KOPT-K1 (cell line): ENCODE measurements around the gene EXOC6.

Experiments
- H3K27ac ChIP-seq: fragments of 200-600 bp; sonication (generic); 2 replicates; pipeline ENCODE4 v1.5.1; 2016; ENCODE audit warnings: antibody characterized with exemption, mild to moderate bottlenecking, low read depth, low read length; ENCODE audit not compliant: poor library complexity, severe bottlenecking
- H3K36me3 ChIP-seq: fragments of 200-600 bp; sonication (generic); 2 replicates; pipeline ENCODE4 v1.5.1; 2017; ENCODE audit warnings: antibody characterized with exemption, mild to moderate bottlenecking, low read length, moderate library complexity; ENCODE audit not compliant: insufficient read depth
- H3K9me3 ChIP-seq: fragments of 200-600 bp; sonication (generic); 2 replicates; pipeline ENCODE4 v1.5.1; 2017; ENCODE audit warnings: antibody characterized with exemption, low read length, mild to moderate bottlenecking; ENCODE audit not compliant: insufficient read depth, poor library complexity, severe bottlenecking

Gene EXOC6

DNA sequence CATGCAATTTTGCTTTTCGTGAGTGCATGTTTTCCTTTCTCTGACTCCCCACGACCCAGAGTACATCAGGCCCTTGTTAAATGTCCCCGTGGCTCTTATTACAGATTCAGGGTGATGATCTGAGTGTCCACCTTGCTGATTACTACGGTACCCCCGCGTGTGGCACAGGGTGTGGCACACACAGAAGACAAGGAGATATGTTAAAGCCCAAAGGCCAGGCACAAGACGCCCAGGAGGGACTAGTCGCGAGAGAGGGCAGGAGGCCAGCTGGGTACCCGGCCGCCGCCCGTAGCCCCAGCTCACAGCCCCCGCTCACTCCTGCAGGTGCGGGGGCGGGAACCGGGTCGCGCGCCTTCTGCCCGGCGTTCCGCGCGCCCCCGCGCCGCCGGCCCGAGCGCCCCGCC lies 281 bp upstream of the EXOC6 start:
- H3K27ac ChIP-seq, result peak overlapping the region; percentile 85
- H3K9me3 ChIP-seq, result peaks cover 5% of the 10 kb centered on the region
- no peaks in the 10 kb centered on the region for H3K36me3 ChIP-seq

DNA sequence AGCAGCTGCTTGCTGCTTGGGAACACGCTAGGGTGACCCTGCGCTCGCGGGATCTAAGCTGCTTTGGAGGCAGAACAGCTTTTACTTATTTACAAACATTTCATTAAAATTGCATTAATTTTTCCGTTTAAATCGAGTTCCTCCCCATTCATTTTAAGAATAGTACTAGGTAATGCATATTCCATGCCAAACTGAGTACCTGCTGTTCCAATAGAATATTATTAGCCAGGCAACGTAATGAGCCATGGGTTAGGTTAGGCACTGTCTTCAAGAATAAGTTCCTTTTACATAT lies 860 bp downstream of the EXOC6 start:
- no peaks in the 10 kb centered on the region for H3K36me3 ChIP-seq
- peaks cover 5% of the 10 kb centered on the region for H3K9me3 ChIP-seq
- peak overlapping the region; percentile 85 for H3K27ac ChIP-seq

DNA sequence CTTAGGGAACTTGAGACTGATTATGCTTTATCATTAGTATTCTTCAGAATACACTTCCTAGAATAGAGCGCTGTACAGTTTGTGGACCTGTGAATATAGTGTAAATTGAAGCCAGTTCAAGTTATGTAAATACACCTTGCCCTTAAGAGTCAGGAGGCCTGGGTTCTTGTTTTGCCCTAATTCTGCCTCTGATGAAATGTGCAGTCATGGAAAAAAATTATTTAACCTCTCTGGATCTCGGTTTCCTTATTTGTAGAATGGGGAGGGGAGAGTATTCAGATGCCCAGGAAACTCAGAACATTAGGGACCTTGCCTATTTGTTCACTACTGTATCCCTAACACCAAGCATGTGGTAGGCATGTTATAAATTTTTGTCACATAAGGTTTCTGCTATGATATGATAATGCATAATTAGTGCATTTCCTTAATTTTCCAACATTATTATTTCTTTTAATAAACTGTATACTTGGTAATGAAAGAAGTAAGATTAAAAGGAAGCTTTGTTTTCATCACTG lies 1.3 kb downstream of the EXOC6 start:
- no peaks in the 10 kb centered on the region for H3K36me3 ChIP-seq
- peaks cover 5% of the 10 kb centered on the region for H3K9me3 ChIP-seq
- peak overlapping the region; percentile 85 for H3K27ac ChIP-seq

DNA sequence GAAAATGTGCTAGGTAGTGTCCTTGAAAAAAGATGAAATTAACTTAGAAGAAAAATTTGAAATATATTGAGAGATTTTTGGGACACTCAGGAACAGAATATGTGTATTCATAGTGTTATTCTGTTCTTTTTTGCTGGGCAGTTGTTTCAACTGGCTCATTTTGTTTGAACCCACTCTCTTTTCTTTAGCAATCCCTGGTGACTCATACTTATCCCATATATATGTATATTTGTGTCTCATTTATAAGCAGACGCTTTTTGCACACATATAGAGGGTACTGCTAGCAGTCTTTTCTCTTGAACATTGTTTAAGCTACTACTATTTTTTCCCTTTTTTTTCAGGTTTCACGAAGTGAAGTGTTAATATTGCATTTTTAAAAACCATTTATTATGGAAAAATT lies 1.9 kb downstream of the EXOC6 start:
- H3K9me3 ChIP-seq, result peaks cover 5% of the 10 kb centered on the region
- H3K36me3 ChIP-seq, result no peaks in the 10 kb centered on the region
- H3K27ac ChIP-seq, result no peak overlapping the region

DNA sequence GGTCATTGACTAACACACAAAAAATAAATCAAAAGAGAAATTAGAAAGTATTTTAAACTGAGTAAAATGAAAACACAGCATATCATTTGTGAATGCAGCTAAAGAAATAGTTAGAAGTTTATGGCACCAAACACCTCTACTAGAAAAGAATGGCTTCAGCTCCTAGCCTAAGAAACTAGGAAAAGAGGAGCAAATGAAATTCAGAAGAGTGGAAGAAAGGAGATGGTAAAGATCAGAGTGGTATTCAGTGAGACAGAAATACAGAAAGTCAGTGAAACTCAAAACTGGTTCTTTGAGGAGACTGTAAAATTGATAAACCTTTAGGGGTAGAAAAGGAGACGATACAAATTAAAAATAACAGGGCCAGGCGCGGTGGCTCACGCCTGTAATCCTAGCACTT lies 2.7 kb downstream of the EXOC6 start:
- Histone ChIP-seq H3K27ac (no peak overlapping the region), H3K9me3 (peaks cover 5% of the 10 kb centered on the region), H3K36me3 (no peaks in the 10 kb centered on the region)

DNA sequence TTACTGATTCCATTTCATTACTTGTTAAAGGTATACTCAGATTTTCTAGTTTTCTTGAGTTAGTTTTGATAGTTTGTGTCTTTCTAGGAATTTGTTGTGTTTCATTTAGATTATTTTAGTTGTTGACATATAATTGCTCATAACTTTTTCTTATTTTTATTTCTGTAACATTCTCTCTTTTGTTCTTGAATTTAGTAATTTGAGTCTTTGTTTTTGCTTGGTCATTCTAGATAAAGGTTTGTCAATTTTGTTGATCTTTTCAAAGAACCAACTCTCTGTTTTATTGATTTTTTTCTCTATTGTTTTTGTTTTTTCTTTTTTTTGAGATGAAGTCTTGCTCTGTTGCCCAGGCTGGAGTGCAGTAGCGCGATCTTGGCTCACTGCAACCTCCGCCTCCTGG lies 7.2 kb downstream of the EXOC6 start:
- Histone ChIP-seq H3K36me3 (peaks cover 3% of the 10 kb centered on the region; the same call in 1 of the 2 replicates), H3K9me3 (peaks cover 25% of the 10 kb centered on the region), H3K27ac (no peak overlapping the region)

DNA sequence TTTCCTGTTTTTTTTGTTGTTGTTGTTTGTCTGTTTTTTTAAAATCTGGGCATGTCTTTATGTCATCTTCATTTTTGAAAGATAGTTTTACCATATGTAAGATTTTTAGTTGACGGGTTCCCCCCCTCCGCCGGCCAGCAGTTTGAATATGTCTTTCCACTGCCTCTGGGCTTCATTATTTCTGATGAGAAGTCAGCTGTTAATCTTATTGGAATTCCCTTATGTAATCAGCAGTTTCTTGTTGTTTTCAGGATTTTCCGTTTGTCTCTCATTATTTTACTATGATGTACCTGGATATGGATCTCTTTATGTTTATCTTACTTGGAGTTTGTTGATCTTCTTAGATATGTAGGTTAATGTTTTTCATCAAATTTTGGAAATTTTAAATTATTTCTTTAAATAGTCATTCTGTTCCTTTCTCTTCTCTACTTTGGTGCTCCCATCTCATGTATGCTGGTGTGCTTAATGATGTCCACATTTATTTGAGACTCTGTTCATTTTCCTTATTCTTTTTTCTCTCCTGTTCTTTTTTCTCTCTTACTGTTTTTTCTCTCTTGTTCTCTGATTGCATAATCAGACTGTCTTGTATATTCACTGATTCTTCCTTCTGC lies 9.7 kb downstream of the EXOC6 start:
- Histone ChIP-seq H3K36me3 (peaks cover 3% of the 10 kb centered on the region; the same call in 1 of the 2 replicates), H3K9me3 (peaks cover 35% of the 10 kb centered on the region), H3K27ac (no peak overlapping the region)

DNA sequence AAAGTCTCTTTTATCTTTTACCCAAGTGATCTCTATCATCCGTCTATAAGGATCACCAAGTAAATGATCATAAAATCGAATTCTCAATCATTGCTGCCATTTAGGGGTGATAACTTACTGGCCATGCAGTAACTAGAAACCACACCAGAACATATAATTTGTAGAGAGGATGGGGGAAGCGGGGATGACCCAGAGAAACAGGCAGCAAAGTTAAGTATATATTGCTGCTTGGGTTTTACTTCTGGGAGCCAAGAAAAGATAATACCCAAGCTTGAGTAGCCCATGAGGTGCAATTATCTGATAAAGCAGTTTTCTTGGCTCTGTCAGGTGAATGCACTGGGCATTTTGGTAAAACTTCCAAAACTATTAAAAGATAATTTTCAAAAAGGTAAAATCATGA lies 18.9 kb downstream of the EXOC6 start:
- no peak overlapping the region for H3K27ac ChIP-seq
- H3K36me3 ChIP-seq, result no peaks in the 10 kb centered on the region

DNA sequence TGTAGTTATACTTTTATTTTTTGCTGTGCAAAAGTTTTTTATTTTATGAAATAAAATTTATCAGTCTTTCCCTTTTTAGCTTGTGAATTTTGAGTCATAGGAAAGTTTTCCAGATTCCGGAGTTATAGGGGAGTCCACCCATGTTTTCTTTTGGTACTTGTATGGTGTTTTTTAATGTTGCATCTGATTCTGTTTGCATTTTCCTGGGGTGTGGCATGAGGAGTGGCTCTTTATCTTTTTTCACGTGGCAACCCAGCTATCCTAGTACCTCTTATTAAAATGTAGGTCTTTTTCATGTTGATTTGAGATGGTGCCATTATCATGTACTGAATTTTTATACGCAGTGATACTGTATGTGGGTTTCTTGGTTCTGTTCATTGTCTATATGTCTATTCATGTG lies 19.7 kb downstream of the EXOC6 start:
- Histone ChIP-seq H3K36me3 (no peaks in the 10 kb centered on the region), H3K27ac (no peak overlapping the region), H3K9me3 (peaks cover 2% of the 10 kb centered on the region)

More for the DNA sequence above, 18.9 kb downstream of the EXOC6 start:
- peaks cover 10% of the 10 kb centered on the region for H3K9me3 ChIP-seq

DNA sequence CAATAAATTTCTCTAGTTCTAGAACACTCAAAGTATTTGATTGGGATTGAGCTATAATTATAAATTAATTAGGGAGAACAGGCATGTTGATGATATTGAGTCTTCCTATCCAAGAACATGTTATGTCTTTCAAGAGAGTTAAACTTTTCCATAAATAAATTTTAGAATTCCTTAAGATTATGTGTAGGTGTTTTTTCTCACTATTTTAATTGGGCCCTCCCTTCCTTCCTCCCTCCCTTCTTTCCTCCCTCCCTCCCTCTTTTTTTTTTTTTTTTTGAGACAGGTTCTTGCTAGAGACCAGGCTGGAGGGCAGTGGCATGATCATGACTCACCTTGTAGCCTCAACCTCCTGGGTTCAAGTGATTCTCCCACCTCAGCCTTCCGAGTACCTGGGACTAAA lies 20.2 kb downstream of the EXOC6 start:
- H3K9me3 ChIP-seq, result no peaks in the 10 kb centered on the region

DNA sequence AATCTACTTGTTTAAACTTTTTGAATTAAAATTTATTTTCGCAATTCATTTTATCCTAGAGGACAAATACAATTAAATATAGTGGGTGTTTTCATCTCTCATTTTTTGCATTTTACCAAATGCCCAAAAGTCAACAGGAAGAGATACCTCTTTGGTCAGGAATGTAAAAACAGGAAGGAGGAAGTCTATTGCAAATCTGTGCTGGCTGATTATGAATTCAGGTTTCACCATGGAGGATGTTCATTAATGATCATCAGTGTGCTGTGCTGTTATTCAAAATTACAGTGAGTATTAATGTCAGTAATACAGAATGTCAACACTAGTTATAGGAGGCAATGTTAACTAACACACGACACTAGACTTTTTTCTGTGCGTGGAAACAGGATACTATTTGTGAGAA lies 24.7 kb downstream of the EXOC6 start:
- Histone ChIP-seq H3K27ac (no peak overlapping the region), H3K9me3 (no peaks in the 10 kb centered on the region), H3K36me3 (no peaks in the 10 kb centered on the region)

More for the DNA sequence above, 20.2 kb downstream of the EXOC6 start:
- no peaks in the 10 kb centered on the region for H3K36me3 ChIP-seq
- H3K27ac ChIP-seq, result no peak overlapping the region

DNA sequence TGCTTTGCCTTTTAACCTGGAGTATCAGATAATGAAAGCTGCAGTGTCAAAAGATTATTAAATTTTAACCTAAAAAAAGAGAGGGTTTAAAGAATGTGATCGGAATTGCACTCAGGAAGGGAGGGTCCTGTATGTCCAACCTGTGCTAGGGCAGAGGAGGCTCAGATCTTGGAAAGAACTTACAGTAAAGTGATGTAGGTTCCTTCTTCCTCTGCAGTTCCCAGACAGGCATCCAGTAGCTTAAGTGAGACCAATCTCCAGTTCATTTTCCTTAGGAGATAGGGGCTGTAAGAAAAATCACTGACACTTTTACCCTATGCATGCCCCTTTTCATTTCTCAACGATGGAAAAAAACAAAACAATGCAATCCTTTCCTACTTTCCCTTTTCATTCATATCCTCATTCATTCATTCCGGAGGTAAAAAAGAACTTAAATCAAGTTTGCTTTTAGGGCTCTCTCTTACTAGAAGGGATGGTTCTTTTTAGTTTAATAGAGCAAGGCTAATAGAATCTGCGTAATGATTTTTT lies 28.3 kb downstream of the EXOC6 start:
- no peaks in the 10 kb centered on the region for H3K9me3 ChIP-seq
- H3K36me3 ChIP-seq, result no peaks in the 10 kb centered on the region
- H3K27ac ChIP-seq, result no peak overlapping the region

DNA sequence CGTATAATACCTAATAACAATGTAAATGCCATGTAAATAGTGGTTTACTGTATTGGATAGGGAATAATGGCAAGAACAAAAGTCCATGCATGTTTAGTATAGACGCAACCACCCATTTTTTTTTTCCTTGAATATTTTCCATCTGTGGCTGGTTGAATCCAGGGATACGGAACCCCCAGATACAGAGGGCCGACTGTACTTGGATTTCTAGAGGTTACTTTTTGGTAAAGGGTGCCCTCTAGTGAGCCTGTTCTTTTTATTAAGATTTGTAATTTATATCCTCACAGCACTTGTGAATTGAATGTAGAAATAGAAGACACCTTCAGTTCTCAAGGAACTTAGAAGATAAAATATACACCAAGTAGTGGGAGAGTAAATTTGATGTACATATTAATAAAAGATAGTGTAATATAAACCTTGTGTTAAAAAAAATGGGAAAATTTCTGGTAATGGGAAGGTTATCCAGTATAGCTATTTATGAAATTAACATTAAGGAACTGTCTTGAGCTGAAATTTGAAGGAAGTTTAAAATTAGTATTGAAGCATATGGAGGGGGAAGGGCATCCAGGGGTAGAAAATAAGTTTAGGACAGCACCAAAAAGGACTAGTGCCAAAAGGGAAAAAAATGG lies 32.0 kb downstream of the EXOC6 start:
- H3K9me3 ChIP-seq, result no peaks in the 10 kb centered on the region
- no peaks in the 10 kb centered on the region for H3K36me3 ChIP-seq
- no peak overlapping the region for H3K27ac ChIP-seq

DNA sequence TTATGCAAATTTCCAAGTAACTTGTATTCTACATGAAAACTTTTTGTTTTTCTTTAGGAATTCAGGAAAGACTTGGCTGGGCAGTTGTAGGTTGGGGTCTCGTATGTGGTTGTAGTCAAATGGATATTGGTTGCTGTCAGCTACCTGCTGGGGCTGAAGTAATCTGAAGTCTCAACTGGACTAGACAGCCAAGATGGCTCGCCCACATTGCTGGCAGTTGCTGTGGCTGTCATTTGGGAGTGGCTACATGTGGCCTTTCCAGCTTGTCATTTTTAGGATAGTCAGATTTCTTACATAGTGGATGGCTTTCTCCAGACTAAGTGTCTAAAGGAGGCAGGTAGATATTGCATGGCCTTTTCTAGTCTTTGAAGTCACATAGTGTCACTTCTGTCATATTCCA lies 32.6 kb downstream of the EXOC6 start:
- Histone ChIP-seq H3K36me3 (no peaks in the 10 kb centered on the region), H3K9me3 (no peaks in the 10 kb centered on the region), H3K27ac (no peak overlapping the region)

DNA sequence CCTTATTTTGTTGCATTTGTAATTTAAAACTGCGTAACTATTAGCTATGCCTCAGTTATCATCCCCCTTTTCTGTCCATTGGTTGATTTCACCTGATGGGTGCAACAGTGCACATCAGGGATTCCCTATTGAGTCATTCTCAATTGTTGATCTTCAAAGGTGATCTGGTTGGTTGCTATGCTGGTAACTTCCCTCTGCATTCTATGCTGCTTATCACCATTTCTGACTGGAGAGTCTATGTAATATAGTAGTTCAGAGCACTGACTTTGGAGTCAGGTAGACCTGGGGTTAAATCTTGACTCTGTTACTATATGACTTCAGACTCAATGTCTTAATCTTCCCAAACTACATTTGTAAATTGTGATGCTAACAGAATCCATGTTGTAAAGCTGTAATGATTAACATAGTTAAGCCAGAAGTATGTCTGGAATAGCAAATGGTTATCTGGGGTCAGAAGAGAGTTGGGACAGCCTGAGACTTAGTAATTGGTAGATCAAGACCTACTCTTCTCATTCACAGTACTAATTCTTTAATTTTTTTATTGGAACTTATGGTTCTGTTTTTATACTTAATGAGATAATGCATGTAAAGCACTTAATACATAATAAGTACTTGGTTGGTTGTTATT lies 38.1 kb downstream of the EXOC6 start:
- H3K36me3 ChIP-seq, result no peaks in the 10 kb centered on the region
- H3K27ac ChIP-seq, result no peak overlapping the region
- H3K9me3 ChIP-seq, result no peaks in the 10 kb centered on the region
